ENCODE data around the gene CYP20A1.
"Not testable (repeated sequence)": the region's sequence is repeated elsewhere in the genome, so short reads cannot be mapped to it uniquely, and the experiment has no call there.

DNA sequence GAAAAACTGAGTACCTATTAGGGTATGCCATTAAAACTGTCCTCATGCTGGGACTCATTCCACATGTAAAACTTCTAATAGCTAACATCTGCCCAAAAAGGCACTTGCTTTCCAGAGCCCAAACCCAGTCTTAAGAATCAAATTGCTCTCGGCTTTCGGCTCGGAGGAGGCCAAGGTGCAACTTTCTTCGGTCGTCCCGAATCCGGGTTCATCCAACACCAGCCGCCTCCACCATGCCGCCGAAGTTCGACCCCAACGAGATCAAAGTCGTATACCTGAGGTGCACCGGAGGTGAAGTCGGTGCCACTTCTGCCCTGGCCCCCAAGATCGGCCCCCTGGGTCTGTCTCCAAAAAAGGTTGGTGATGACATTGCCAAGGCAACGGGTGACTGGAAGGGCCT lies 48.3 kb upstream of the CYP20A1 start:
- TF ChIP-seq, protein P1, sequence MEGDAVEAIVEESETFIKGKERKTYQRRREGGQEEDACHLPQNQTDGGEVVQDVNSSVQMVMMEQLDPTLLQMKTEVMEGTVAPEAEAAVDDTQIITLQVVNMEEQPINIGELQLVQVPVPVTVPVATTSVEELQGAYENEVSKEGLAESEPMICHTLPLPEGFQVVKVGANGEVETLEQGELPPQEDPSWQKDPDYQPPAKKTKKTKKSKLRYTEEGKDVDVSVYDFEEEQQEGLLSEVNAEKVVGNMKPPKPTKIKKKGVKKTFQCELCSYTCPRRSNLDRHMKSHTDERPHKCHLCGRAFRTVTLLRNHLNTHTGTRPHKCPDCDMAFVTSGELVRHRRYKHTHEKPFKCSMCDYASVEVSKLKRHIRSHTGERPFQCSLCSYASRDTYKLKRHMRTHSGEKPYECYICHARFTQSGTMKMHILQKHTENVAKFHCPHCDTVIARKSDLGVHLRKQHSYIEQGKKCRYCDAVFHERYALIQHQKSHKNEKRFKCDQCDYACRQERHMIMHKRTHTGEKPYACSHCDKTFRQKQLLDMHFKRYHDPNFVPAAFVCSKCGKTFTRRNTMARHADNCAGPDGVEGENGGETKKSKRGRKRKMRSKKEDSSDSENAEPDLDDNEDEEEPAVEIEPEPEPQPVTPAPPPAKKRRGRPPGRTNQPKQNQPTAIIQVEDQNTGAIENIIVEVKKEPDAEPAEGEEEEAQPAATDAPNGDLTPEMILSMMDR (tag by site-specific recombination; IDR thresholded peaks at IDR 0.05): not testable (repeated sequence)
- not testable (repeated sequence) for TF ChIP-seq KLF10 (tag by site-specific recombination; IDR thresholded peaks at IDR 0.05); ZNF366 (tag by site-specific recombination; conservative IDR thresholded peaks at IDR 0.05); ZNF610 (tag by site-specific recombination; IDR thresholded peaks at IDR 0.05; ENCODE audit: borderline replicate concordance)
- TF ChIP-seq, protein P2, sequence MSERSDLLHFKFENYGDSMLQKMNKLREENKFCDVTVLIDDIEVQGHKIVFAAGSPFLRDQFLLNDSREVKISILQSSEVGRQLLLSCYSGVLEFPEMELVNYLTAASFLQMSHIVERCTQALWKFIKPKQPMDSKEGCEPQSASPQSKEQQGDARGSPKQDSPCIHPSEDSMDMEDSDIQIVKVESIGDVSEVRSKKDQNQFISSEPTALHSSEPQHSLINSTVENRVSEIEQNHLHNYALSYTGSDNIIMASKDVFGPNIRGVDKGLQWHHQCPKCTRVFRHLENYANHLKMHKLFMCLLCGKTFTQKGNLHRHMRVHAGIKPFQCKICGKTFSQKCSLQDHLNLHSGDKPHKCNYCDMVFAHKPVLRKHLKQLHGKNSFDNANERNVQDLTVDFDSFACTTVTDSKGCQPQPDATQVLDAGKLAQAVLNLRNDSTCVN (tag by site-specific recombination; optimal IDR thresholded peaks at IDR 0.05): not testable (repeated sequence)

Measured in HEK293 (cell line).